ENCODE results near the gene DCX.

DNA sequence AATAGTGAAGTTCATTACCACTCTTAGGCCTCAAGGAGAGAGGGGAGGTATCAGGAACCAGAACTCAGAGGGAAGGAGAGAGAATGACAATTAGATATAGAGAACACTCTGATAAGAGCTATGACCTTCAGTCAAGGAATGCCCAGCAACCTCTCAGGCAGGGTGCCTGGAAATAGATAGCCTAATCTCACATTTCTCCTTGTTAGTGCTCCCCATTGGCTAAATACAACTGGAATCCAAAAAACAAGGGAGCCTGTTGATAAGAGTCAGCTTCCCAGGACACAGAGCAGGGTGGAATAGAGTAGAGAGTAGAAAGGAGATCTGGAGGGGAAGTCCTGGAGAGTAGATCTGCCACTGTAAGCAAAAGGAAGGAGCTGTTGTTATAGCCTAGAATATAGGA is 62.1 kb downstream of the DCX start:
- TF ChIP-seq, protein P1, sequence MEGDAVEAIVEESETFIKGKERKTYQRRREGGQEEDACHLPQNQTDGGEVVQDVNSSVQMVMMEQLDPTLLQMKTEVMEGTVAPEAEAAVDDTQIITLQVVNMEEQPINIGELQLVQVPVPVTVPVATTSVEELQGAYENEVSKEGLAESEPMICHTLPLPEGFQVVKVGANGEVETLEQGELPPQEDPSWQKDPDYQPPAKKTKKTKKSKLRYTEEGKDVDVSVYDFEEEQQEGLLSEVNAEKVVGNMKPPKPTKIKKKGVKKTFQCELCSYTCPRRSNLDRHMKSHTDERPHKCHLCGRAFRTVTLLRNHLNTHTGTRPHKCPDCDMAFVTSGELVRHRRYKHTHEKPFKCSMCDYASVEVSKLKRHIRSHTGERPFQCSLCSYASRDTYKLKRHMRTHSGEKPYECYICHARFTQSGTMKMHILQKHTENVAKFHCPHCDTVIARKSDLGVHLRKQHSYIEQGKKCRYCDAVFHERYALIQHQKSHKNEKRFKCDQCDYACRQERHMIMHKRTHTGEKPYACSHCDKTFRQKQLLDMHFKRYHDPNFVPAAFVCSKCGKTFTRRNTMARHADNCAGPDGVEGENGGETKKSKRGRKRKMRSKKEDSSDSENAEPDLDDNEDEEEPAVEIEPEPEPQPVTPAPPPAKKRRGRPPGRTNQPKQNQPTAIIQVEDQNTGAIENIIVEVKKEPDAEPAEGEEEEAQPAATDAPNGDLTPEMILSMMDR (IDR thresholded peaks at IDR 0.05), result no peak
- TF ChIP-seq POLR2A (IDR thresholded peaks at IDR 0.05), result no peak
